HepG2 (cell line): ENCODE results near the gene NDEL1. TPM values are rescaled to one million over a fixed set of nuclear protein-coding genes. Genes with fewer than 3 reads are reported as not detected.

Experiments used
- CBX2 ChIP-seq, 2 experiments: fragments of 200-600 bp in 1 of 2; sonication (generic); formaldehyde crosslinking in 1 of 2; IDR thresholded peaks; 2 replicates each; pipeline versions ENCODE4 v1.7.0 to v1.8.1; 2018 to 2022; ENCODE audit warnings: low read depth in 2 of 2, low read length in 1 of 2, mild to moderate bottlenecking in 1 of 2, missing genetic modification reagents in 1 of 2
- DMAP1 ChIP-seq: IDR thresholded peaks from 2 replicates; pipeline ENCODE4 v1.6.1; 2016
- DZIP1 ChIP-seq: sonication (generic); formaldehyde crosslinking; IDR thresholded peaks from 2 replicates; pipeline ENCODE4 v1.5.0; 2020; ENCODE audit warnings: mild to moderate bottlenecking, missing genetic modification reagents
- MTA3 ChIP-seq: sonication (generic); formaldehyde crosslinking; IDR thresholded peaks from 2 replicates; pipeline ENCODE4 v1.4.0; 2020; ENCODE audit warnings: missing genetic modification reagents
- MXD1 ChIP-seq: sonication (generic); formaldehyde crosslinking; IDR thresholded peaks from 2 replicates; pipeline ENCODE4 v1.4.0; 2020; ENCODE audit warnings: mild to moderate bottlenecking, missing genetic modification reagents
- NR0B2 ChIP-seq: sonication (generic); formaldehyde crosslinking; IDR thresholded peaks from 2 replicates; pipeline ENCODE4 v1.4.0; 2020; ENCODE audit warnings: mild to moderate bottlenecking, missing genetic modification reagents
- RFXANK ChIP-seq: IDR thresholded peaks from 2 replicates; pipeline ENCODE4 v1.6.1; 2016
- SALL2 ChIP-seq: sonication (generic); formaldehyde crosslinking; IDR thresholded peaks from 2 replicates; pipeline ENCODE4 v1.8.1; 2023; ENCODE audit warnings: mild to moderate bottlenecking, missing genetic modification reagents, inconsistent platforms
- SCMH1 ChIP-seq: sonication (generic); formaldehyde crosslinking; IDR thresholded peaks from 2 replicates; pipeline ENCODE4 v1.9.0; 2021; ENCODE audit warnings: missing genetic modification reagents, mild to moderate bottlenecking, borderline replicate concordance
- SNRNP70 ChIP-seq: fragments of 200-400 bp; formaldehyde crosslinking; IDR thresholded peaks from 2 replicates; pipeline ENCODE4 v1.6.1; 2017; ENCODE audit warnings: mild to moderate bottlenecking, low read depth, low read length, moderate library complexity
- SP140L ChIP-seq: sonication (generic); formaldehyde crosslinking; IDR thresholded peaks from 2 replicates; pipeline ENCODE4 v1.4.0; 2020; ENCODE audit warnings: missing genetic modification reagents, borderline replicate concordance
- SUZ12 ChIP-seq: fragments of 150-350 bp; IDR thresholded peaks from 2 replicates; pipeline ENCODE4 v1.6.1; 2014; ENCODE audit warnings: low read depth, low read length
- TMF1 ChIP-seq: sonication (generic); formaldehyde crosslinking; IDR thresholded peaks from 2 replicates; pipeline ENCODE4 v1.8.1; 2022; ENCODE audit warnings: low read depth, missing genetic modification reagents
- ZBED4 ChIP-seq: sonication (generic); formaldehyde crosslinking; IDR thresholded peaks from 2 replicates; pipeline ENCODE4 v1.4.0; 2020; ENCODE audit warnings: missing genetic modification reagents, borderline replicate concordance
- ZBTB25 ChIP-seq: IDR thresholded peaks from 2 replicates; pipeline ENCODE4 v1.6.1; 2018; ENCODE audit warnings: missing genetic modification reagents
- ZGPAT ChIP-seq: IDR thresholded peaks from 2 replicates; pipeline ENCODE4 v1.6.1; 2016; ENCODE audit warnings: mild to moderate bottlenecking
- ZMYM2 ChIP-seq: sonication (generic); formaldehyde crosslinking; IDR thresholded peaks from 2 replicates; pipeline ENCODE4 v1.8.0; 2022; ENCODE audit warnings: mild to moderate bottlenecking, missing genetic modification reagents
- ZMYM4 ChIP-seq: sonication (generic); formaldehyde crosslinking; IDR thresholded peaks from 2 replicates; pipeline ENCODE4 v1.8.1; 2023; ENCODE audit warnings: mild to moderate bottlenecking, missing genetic modification reagents
- ZNF230 ChIP-seq: sonication (generic); formaldehyde crosslinking; IDR thresholded peaks from 2 replicates; pipeline ENCODE4 v1.4.0; 2020; ENCODE audit warnings: mild to moderate bottlenecking, missing genetic modification reagents
- ZNF331 ChIP-seq: sonication (generic); formaldehyde crosslinking; IDR thresholded peaks from 2 replicates; pipeline ENCODE4 v1.4.0; 2020; ENCODE audit warnings: missing genetic modification reagents
- polyA plus RNA-seq, 8 experiments: library from polyadenylated mRNA; depleted of rRNA in 3 of 8; stranded (reverse) in 7 of 8; unstranded in 1 of 8; fragments of >200 nt; fragmentation: Illumina TruSeq in 4 of 8; extraction: Trizol in 4 of 8; gene quantifications; 2 replicates each; pipeline versions ENCODE4 v1.2.1 to v1.2.3, GENCODE V29; 2011 to 2016; ENCODE audit warnings: low read depth in 4 of 8, missing spikeins in 1 of 8, mixed read lengths in 1 of 8; ENCODE audit not compliant: insufficient read depth in 1 of 8
- total RNA-seq, 5 experiments: library from RNA; depleted of rRNA; stranded (reverse); fragments of >200 nt; fragmentation: Illumina TruSeq; extraction: Trizol; gene quantifications; 2 replicates each; pipeline ENCODE4 v1.2.3, GENCODE V29; 2016; ENCODE audit warnings: low read depth in 1 of 5

NDEL1 gene
- total and polyA plus RNA-seq, 2 of the 13 experiments (the other 11 are each of a cell fraction or from before 2014, with no cell fraction given), result 59.8 to 153 TPM

GRCh38 chr17:8436169-8436843 lies 622 bp downstream of the NDEL1 start (continued):
- no peak for TF ChIP-seq ZNF331
- no peak for TF ChIP-seq SNRNP70
- no peak for TF ChIP-seq CBX2 (IDR thresholded peaks at IDR 0.05; ENCODE audit: low read depth, low read length)
- TF ChIP-seq CBX2 (CRISPR knock-in tag; IDR thresholded peaks at IDR 0.05; ENCODE audit: low read depth), result no peak
- TF ChIP-seq ZGPAT (CRISPR knock-in tag), result no peak
- peak; percentile 4; the same call in 1 of the 2 replicates for TF ChIP-seq TMF1 (CRISPR knock-in tag)
- no peak for TF ChIP-seq ZMYM2 (CRISPR knock-in tag)
- TF ChIP-seq MTA3, result no peak
- TF ChIP-seq SALL2 (CRISPR knock-in tag), result no peak
- peak; percentile 68 for TF ChIP-seq DMAP1 (CRISPR knock-in tag)
- TF ChIP-seq ZNF230 (CRISPR knock-in tag), result no peak
- no peak for TF ChIP-seq SUZ12
- TF ChIP-seq RFXANK, result no peak
- no peak; the same call in 1 of the 2 replicates for TF ChIP-seq DZIP1 (CRISPR knock-in tag)
- no peak for TF ChIP-seq NR0B2 (CRISPR knock-in tag)
- TF ChIP-seq ZBED4 (CRISPR knock-in tag), result peak; percentile 3; the same call in 1 of the 2 replicates
- 0 out of 2 replicates have a peak, but pooled peaks have one; percentile 16 for TF ChIP-seq MXD1 (CRISPR knock-in tag)
- TF ChIP-seq ZMYM4, result no peak; the same call in 1 of the 2 replicates
- no peak for TF ChIP-seq SP140L (CRISPR knock-in tag)
- no peak for TF ChIP-seq SCMH1 (CRISPR knock-in tag)
- TF ChIP-seq ZBTB25 (CRISPR knock-in tag), result no peak
